MM.1S (cell line): ENCODE measurements around the gene PSORS1C1.

Experiments used
- DNase-seq: peaks from one replicate; pipeline ENCODE4 v3.0.0-alpha.2; 2015
- H2AFZ ChIP-seq: fragments of 300-600 bp; sonication (generic); 2 replicates; pipeline ENCODE4 v1.6.0; 2016; ENCODE audit warnings: antibody characterized with exemption, low read length
- H3F3A ChIP-seq: fragments of 300-600 bp; sonication (generic); 2 replicates; pipeline ENCODE4 v1.6.1; 2016; ENCODE audit warnings: mild to moderate bottlenecking, antibody characterized with exemption, low read length, moderate library complexity, mixed read lengths; ENCODE audit not compliant: insufficient read depth
- H3K27ac ChIP-seq: fragments of 300-600 bp; sonication (generic); 2 replicates; pipeline ENCODE4 v1.5.1; 2016; ENCODE audit warnings: mild to moderate bottlenecking, low read length
- H3K27me3 ChIP-seq: fragments of 300-600 bp; sonication (generic); replicated peaks from 2 replicates; pipeline ENCODE4 v1.6.0; 2016; ENCODE audit warnings: low read length; ENCODE audit not compliant: insufficient read depth
- H3K36me3 ChIP-seq: fragments of 300-600 bp; sonication (generic); replicated peaks from 2 replicates; pipeline ENCODE4 v1.6.1; 2016; ENCODE audit warnings: mild to moderate bottlenecking, low read length, mixed read lengths; ENCODE audit not compliant: insufficient read depth
- H3K4me1 ChIP-seq: fragments of 300-600 bp; sonication (generic); 2 replicates; pipeline ENCODE4 v1.6.1; 2016; ENCODE audit warnings: low read length, mixed read lengths
- H3K4me2 ChIP-seq: fragments of 300-600 bp; sonication (generic); 2 replicates; pipeline ENCODE4 v1.6.0; 2016; ENCODE audit warnings: low read depth, low read length
- H3K4me3 ChIP-seq: fragments of 300-600 bp; sonication (generic); 2 replicates; pipeline ENCODE4 v1.5.1; 2016; ENCODE audit warnings: low read length, mixed read lengths
- H3K79me2 ChIP-seq: fragments of 300-600 bp; sonication (generic); 2 replicates; pipeline ENCODE4 v1.6.1; 2016; ENCODE audit warnings: mixed run types, low read length, mixed read lengths
- H3K9ac ChIP-seq: fragments of 300-600 bp; sonication (generic); 2 replicates; pipeline ENCODE4 v1.6.1; 2016; ENCODE audit warnings: low read length, mixed read lengths
- H3K9me2 ChIP-seq: fragments of 300-600 bp; sonication (generic); replicated peaks from 2 replicates; pipeline ENCODE4 v1.6.1; 2016; ENCODE audit warnings: mild to moderate bottlenecking, low read length, mixed read lengths; ENCODE audit not compliant: insufficient read depth
- H3K9me3 ChIP-seq: fragments of 300-600 bp; sonication (generic); replicated peaks from 2 replicates; pipeline ENCODE4 v1.6.1; 2016; ENCODE audit warnings: mild to moderate bottlenecking, low read length, mixed read lengths; ENCODE audit not compliant: insufficient read depth
- H4K20me1 ChIP-seq: fragments of 300-600 bp; sonication (generic); 2 replicates; pipeline ENCODE4 v1.6.1; 2016; ENCODE audit warnings: mild to moderate bottlenecking, low read length, moderate library complexity, mixed read lengths; ENCODE audit not compliant: insufficient read depth
- EZH2 ChIP-seq: fragments of 300-600 bp; sonication (generic); optimal IDR thresholded peaks from 2 replicates; pipeline ENCODE3; 2017; ENCODE audit warnings: low read depth, mild to moderate bottlenecking, antibody characterized with exemption, low read length, mixed read lengths
- EZH2phosphoT487 ChIP-seq: fragments of 300-600 bp; sonication (generic); IDR thresholded peaks from 2 replicates; pipeline ENCODE4 v1.6.1; 2018; ENCODE audit warnings: antibody characterized with exemption, low read length
- TF ChIP-seq, protein P1 (sequence below): fragments of 300-600 bp; sonication (generic); IDR thresholded peaks from 2 replicates; pipeline ENCODE4 v1.5.1; 2016; ENCODE audit warnings: antibody characterized with exemption, low read length, mixed read lengths

The PSORS1C1 gene

GRCh38 chr6:31144296-31144969 is 29.8 kb downstream of the PSORS1C1 start:
- TF ChIP-seq, protein P1, sequence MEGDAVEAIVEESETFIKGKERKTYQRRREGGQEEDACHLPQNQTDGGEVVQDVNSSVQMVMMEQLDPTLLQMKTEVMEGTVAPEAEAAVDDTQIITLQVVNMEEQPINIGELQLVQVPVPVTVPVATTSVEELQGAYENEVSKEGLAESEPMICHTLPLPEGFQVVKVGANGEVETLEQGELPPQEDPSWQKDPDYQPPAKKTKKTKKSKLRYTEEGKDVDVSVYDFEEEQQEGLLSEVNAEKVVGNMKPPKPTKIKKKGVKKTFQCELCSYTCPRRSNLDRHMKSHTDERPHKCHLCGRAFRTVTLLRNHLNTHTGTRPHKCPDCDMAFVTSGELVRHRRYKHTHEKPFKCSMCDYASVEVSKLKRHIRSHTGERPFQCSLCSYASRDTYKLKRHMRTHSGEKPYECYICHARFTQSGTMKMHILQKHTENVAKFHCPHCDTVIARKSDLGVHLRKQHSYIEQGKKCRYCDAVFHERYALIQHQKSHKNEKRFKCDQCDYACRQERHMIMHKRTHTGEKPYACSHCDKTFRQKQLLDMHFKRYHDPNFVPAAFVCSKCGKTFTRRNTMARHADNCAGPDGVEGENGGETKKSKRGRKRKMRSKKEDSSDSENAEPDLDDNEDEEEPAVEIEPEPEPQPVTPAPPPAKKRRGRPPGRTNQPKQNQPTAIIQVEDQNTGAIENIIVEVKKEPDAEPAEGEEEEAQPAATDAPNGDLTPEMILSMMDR, result no peak
- no peak for TF ChIP-seq EZH2
- no peak for TF ChIP-seq EZH2phosphoT487
- Histone ChIP-seq H3K79me2 (no peaks in the 10 kb centered on the region), H3K27me3 (no peaks in the 10 kb centered on the region), H3K36me3 (no peaks in the 10 kb centered on the region), H3K4me1 (no peaks in the 10 kb centered on the region), H3F3A (no peaks in the 10 kb centered on the region), H3K9me3 (no peaks in the 10 kb centered on the region), H3K9me2 (no peaks in the 10 kb centered on the region), H4K20me1 (no peaks in the 10 kb centered on the region), H3K4me2 (no peak overlapping the region), H3K4me3 (no peak overlapping the region), H2AFZ (no peak overlapping the region), H3K27ac (no peak overlapping the region), H3K9ac (no peak overlapping the region)
- DNase-seq, result no peak

GRCh38 chr6:31144970-31145340 is 30.4 kb downstream of the PSORS1C1 start:
- Histone ChIP-seq H3K36me3 (no peaks in the 10 kb centered on the region), H4K20me1 (no peaks in the 10 kb centered on the region), H3K79me2 (no peaks in the 10 kb centered on the region), H2AFZ (no peak overlapping the region), H3K9me3 (no peaks in the 10 kb centered on the region), H3K27ac (no peak overlapping the region), H3F3A (no peaks in the 10 kb centered on the region), H3K4me2 (no peak overlapping the region), H3K4me1 (no peaks in the 10 kb centered on the region), H3K9me2 (no peaks in the 10 kb centered on the region), H3K4me3 (no peak overlapping the region), H3K27me3 (no peaks in the 10 kb centered on the region), H3K9ac (no peak overlapping the region)
- TF ChIP-seq EZH2 (no peak), EZH2phosphoT487 (no peak)
- TF ChIP-seq, protein P1, result no peak
- DNase-seq, result no peak

DNA sequence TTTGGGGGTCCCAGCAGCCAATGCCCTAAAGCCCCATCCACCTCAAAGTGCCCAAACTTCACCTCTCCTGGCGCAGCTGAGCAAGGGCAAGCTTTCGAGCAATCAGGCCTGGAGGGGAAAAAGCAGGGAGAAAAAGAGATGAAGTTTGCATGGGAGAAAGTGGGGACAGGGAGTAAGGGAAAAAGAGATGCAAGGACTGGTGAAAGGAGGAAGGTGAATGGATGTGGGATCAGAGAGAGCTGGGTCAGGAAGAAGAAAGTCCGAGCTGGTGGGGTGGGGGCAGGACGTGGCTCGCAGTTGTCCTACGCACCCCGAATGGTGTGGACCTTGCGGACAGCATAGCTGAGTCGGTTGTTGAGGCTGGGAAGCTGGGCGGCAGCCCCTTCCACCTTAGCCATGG is 30.8 kb downstream of the PSORS1C1 start:
- TF ChIP-seq EZH2, result no peak
- TF ChIP-seq, protein P1, result no peak
- Histone ChIP-seq H3K27me3 (no peaks in the 10 kb centered on the region), H3K4me3 (no peak overlapping the region), H3K4me2 (no peak overlapping the region), H3F3A (no peaks in the 10 kb centered on the region), H3K9ac (no peak overlapping the region), H2AFZ (no peak overlapping the region), H4K20me1 (no peaks in the 10 kb centered on the region), H3K4me1 (no peaks in the 10 kb centered on the region), H3K9me2 (no peaks in the 10 kb centered on the region), H3K79me2 (no peaks in the 10 kb centered on the region), H3K27ac (no peak overlapping the region), H3K9me3 (no peaks in the 10 kb centered on the region), H3K36me3 (no peaks in the 10 kb centered on the region)
- DNase-seq, result no peak
